ENCODE measurements around the gene FETUB. TPM values are rescaled to one million over a fixed set of nuclear protein-coding genes. Genes with fewer than 3 reads are reported as not detected.
"Not testable (repeated sequence)": the region's sequence is repeated elsewhere in the genome, so short reads cannot be mapped to it uniquely, and the experiment has no call there.

FETUB gene
- total RNA-seq, 1 donor from 2014 or later: not detected

DNA sequence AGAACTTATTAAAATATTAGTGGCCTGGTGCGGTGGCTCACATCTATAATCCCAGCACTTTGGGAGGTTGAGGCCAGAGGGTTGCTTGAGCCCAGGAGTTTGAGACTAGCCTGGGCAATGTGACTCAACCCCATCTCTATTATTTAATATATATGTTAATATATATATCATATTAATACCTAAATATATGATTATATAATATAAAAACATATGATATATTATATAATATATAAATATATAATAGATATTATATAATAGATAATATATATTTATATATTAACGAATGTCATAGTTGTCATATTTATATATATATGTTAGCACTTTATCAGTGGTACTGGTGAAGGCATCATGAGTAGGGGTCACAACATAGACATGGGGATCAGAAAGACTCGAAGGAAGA is 30.9 kb downstream of the FETUB start:
- DNase-seq (ENCODE audit: low read depth): no peak

DNA sequence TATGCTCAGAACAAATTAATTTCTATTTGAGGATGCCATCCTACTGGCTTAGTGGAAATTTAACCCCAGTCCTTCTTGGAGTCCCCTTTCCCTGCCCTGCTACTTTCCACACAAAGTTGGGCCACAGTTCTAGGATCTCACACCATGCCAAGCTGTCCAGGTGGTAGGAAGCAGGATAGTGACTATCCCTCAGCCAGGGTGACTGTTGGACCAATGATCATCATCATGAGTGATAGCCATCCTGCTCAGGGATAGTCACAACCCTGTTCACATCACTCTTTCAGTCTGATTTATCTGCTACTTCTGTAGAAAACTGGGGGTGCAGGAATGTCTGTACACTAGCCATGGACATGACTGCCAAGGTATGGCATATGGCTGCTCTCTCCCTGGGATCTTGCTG is 38.4 kb downstream of the FETUB start:
- no peak for DNase-seq (ENCODE audit: low read depth)

DNA sequence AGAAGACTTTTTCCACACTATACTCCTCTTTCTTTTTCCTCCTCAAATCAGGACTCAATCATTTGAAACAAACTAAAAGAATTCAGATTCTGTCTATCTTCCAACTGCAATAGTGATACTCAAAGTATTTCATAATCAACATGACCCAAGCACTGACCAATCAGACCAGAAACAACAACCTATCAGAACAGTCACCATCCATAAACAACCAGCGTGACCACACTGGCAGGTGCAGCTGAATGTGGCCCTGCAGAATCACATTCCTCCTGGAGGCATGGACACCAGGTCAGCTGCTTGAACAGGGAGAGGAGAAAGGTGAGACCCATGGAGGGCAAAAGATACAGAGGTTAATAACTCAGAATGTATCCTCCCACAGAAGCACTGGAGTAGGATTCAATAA is 39.0 kb downstream of the FETUB start:
- peak; percentile 56 for DNase-seq (ENCODE audit: low read depth)

DNA sequence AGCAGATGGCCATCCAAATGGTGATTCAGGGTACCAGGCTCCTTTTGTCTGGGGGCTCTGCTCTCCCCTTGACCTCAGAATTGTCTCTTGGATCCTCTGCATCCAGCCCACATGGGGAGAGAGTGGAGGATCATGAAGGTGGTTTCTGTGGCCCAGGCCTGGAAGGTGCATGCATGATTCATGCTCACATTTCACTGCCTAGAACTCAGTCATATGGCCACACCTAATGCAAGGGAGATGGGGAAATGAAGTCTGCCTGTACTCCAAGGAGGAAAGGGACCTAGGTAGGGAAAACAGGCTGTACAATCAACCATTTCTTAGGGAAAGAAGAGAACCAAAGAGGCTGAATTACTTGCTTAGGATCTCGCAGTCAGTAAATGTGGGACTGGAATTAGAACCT is 40.7 kb downstream of the FETUB start:
- no peak for DNase-seq (ENCODE audit: low read depth)

DNA sequence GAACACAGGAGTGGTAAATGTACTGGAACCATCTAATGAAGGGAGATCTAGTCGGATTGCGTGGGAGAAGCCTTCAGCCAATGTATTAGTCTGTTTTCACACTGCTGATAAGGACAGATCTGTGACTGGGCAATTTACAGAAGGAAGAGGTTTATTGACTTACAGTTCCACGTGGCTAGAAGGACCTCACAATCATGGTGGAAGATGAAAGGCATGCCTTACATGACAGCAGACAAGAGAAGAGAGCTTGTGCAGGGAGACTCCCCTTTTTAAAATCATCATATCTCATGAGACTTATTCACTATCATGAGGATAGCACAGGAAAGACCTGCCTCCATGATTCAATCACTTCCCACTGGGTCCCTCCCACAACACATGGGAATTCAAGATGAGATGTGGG is 42.6 kb downstream of the FETUB start:
- no peak for DNase-seq (ENCODE audit: low read depth)

DNA sequence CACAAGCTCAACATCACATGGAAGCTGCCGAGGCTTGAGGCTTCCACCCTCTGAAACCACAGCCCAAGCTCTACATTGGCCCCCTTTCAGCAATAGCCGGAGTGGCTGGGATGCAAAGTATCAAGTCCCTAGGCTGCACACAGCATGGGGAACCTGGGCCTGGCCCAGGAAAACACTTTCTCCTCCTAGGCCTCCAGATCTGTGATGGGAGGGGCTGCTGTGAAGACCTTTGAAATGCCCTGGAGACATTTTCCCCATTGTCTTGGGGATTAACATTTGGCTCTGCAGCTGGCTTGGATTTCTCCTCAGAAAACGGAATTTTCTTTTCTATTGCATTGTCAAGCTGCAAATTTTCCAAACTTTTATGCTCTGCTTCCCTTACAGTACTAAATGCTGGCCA is 43.8 kb downstream of the FETUB start:
- no peak for DNase-seq (ENCODE audit: low read depth)

- DNase-seq (ENCODE audit: low read depth): not testable (repeated sequence)
Measured at GRCh38 chr3:186686475-186686874, 46.3 kb downstream of the FETUB start.

DNA sequence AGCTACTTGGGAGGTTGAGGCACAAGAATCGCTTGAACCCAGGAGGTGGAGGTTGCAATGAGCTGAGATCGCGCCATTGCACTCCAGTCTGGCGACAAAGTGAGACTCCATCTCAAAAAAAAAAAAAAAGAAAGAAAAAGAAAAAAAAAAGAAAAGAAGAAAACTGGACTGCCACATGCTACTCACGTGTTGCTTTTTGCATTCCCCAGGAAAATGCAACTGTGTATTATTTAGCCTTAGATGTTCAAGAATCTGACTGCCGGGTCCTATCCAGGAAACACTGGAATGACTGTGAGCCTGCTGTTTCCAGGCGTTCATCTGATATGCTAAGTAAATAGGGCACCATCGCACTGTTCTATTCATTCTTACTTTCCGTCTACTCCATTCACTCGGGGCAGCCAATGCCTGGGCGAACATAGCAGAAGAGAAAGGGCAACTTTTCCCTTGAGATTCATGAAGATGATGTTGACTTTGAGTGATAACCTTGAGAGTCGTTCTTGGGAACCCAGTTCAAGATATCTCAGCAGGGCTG is 47.0 kb downstream of the FETUB start:
- no peak for DNase-seq (ENCODE audit: low read depth)

- DNase-seq (ENCODE audit: low read depth): not testable (repeated sequence)
Measured at GRCh38 chr3:186690304-186690703, 50.1 kb downstream of the FETUB start.

- no peak for DNase-seq (ENCODE audit: low read depth)
Measured at GRCh38 chr3:186691676-186692075, 51.5 kb downstream of the FETUB start.

GRCh38 chr3:186693843-186694242 is 53.6 kb downstream of the FETUB start:
- DNase-seq (ENCODE audit: low read depth): no peak

DNA sequence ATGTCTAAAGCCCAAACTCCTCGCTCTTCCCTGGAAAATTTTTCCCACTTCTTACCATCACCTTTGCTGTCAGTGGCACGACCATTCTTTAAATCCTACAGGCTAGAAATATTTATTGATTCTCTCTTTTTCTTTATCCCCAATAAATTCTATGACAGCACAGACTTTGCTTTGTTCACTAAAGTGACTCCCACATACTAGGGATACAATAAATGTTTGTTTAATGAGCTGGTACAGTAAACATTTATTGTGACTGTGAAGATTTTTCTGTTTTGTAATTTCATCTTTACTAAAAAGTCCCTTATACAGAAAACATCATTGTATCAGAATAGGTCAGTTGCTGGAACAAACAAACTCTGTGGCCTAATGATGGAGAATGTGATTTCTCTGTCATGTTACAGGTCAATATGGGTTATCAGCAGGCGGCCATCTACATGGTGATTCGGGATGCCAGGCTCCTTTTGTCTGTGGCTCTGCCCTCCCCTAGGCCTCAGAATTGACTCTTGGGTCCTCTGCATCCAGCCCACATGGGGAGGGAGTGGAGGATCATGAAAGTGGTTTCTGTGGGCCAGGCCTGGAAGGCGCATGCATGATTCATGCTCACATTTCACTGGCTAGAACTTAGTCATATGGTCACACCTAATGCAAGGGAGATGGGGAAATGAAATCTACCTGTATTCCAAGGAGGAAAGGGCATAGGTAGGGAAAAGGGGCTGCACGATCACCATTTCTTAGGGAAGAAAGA is 54.3 kb downstream of the FETUB start:
- DNase-seq (ENCODE audit: low read depth): peak; percentile 13

DNA sequence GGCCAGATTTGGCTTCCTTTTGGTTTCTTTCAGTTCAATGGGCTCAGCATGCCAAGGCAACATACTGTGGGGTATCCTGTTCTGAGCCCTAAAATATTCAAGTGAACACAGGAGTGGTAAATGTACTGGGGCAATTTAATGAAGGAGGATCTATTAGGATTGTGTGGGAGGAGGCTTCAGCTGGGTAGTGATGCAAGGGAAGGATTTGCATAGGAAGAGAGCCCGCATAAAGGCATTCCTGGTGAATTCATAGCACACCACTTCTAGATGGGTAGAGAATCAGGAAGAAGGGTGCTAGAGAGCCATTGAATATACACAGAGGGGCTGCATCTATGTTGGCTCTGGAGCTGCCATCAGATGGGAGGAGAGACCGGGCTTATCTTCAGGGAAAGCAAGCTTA is 56.3 kb downstream of the FETUB start:
- DNase-seq (ENCODE audit: low read depth): no peak

DNA sequence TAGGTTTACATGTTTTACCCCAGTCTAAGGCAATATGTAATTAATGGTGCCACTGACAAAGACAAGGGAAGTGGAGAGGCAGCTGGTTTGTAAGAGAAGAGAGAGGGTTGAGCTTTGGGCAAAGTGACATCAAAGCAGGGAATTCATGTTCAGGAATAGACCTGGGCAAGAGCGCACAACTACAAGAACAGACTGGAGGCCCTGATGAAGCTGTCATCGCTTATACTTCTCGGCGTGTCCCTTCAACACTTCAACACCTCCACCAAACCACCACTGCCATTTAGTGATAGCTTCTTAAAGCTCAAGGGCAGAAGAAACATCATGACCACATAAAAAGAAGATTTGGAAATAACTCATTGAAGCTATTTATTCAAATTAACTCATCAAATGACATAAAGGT is 57.3 kb downstream of the FETUB start:
- no peak for DNase-seq (ENCODE audit: low read depth)

DNA sequence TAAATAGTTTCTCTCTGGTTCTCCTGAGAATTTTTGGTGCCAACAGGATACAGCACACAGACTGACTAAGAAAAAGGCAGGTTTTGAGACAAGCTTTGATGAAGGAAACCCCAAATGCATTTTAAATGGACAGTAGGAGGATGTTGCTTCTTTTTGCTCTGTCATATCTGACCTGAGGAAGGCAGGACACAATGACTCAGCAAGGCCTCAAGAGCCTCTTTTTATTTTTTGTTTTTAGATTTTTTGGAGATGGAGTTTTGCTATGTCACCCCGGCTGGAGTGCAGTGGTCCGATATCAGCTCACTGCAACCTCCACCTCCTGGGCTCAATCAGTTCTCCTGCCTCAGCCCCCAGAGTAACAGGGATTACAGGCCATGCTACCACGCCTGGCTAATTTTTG is 60.1 kb downstream of the FETUB start:
- no peak for DNase-seq (ENCODE audit: low read depth)

DNA sequence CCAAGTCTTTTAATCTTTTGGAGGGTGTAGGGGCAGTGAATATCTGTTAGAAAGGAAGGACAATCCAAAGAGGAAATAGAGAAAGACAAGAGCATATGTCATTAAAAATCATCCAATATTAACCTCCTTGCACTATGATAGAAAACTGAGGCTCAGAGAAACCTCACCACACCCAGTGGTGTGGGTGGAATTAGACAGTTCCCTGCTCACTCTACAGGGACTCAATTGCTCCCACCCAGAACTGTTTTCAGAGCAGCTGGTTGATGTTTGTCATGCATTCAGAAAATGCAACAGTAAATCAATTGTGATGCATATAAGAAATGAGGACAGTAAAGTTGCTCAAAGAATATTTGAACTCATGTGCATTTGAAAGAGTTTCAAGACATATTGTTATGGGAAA is 62.3 kb downstream of the FETUB start:
- not testable (repeated sequence) for DNase-seq (ENCODE audit: low read depth)

Other genes starting within 250 kb of the FETUB start
- 0.47 and 0.48 TPM in 2 replicates for gene CRYGS, start 96.0 kb upstream of the FETUB start, total RNA-seq
- 13.0 and 13.8 TPM in 2 replicates for gene TBCCD1, start 73.1 kb upstream of the FETUB start, total RNA-seq
- 109 and 188 TPM in 2 replicates for gene DNAJB11, start 69.7 kb upstream of the FETUB start, total RNA-seq
- not detected in 2 replicates for gene AHSG, start 27.3 kb upstream of the FETUB start, total RNA-seq
- not detected in 2 replicates for gene HRG, start 25.6 kb downstream of the FETUB start, total RNA-seq
- not detected in 2 replicates for gene KNG1, start 77.0 kb downstream of the FETUB start, total RNA-seq
- 1,024 and 1,042 TPM in 2 replicates for gene EIF4A2, start 143.2 kb downstream of the FETUB start, total RNA-seq
- gene RFC4, start 166.1 kb downstream of the FETUB start, total RNA-seq: 15.2 and 16.5 TPM in 2 replicates
- not detected in 2 replicates for gene ADIPOQ, start 202.3 kb downstream of the FETUB start, total RNA-seq

Data from myocyte (in vitro differentiated cells).